ENCODE data around the gene PLEKHM2. TPM values are rescaled to one million over a fixed set of nuclear protein-coding genes. Genes with fewer than 3 reads are reported as not detected.

Gene PLEKHM2
- total RNA-seq, 1 experiment from 2014 or later, result 41.8 TPM

DNA sequence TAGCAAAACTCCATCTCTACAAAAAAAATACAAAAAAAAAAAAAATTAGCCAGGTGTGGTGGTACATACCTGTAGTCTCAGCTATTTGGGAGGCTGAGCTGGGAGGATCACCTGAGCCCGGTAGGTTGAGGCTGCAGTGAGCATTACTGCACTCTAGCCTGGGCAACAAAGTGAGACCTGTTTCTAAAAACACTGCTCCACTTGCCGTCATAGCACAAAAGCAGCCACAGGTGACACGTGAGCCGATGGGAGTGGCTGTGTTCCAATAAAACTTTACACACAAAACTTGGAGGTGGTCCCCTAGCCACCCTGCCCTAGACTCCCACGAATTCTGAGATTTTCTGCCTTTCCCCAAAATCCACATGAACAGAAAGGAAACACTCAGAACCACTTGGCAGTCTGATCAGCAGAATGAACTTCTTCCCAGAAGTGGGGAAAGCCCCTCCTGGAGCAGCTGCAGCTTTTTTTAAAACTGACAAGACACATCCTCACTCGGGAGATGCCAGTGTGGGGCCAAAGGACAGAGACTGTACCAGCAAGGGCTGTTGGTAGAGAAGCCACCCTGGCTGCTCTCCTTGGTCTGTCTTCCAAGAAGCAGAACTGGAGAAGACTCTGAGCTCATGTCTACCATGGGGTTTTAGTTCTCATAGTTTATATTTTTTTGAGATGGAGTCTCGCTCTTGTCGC, 23.3 kb downstream of the PLEKHM2 start:
- H3K79me2 ChIP-seq (ENCODE audit: low read length), result peaks cover 82% of the 10 kb centered on the region
- no peaks in the 10 kb centered on the region for H3K27me3 ChIP-seq (ENCODE audit: low read length)

GRCh38 chr1:15708486-15709137, 24.5 kb downstream of the PLEKHM2 start:
- Histone ChIP-seq H3K9me3 (ENCODE audit: low read length) (no peaks in the 10 kb centered on the region), H3K79me2 (ENCODE audit: low read length) (peaks cover 81% of the 10 kb centered on the region), H3K27ac (ENCODE audit: low read length) (no peak overlapping the region), H3K4me3 (ENCODE audit: low read length) (no peak overlapping the region), H3K9ac (ENCODE audit: low read length) (no peak overlapping the region), H3K27me3 (ENCODE audit: low read length) (no peaks in the 10 kb centered on the region), H2AFZ (ENCODE audit: low read length) (no peak overlapping the region), H3K4me2 (ENCODE audit: low read depth, low read length, poor library complexity, severe bottlenecking) (no peak overlapping the region), H4K20me1 (ENCODE audit: insufficient read depth, low read depth, low read length) (peaks cover 7% of the 10 kb centered on the region; the same call in 1 of the 2 replicates), H3K4me1 (ENCODE audit: low read length) (no peaks in the 10 kb centered on the region), H3K9me2 (replicated peaks; ENCODE audit: insufficient read depth, low read length) (no peaks in the 10 kb centered on the region), H3K36me3 (ENCODE audit: insufficient read depth, low read length) (no peaks in the 10 kb centered on the region)
- no peak for DNase-seq

More for the DNA sequence above, 23.3 kb downstream of the PLEKHM2 start:
- no peak for DNase-seq
- Histone ChIP-seq H3K9me2 (replicated peaks; ENCODE audit: insufficient read depth, low read length) (no peaks in the 10 kb centered on the region), H3K9me3 (ENCODE audit: low read length) (no peaks in the 10 kb centered on the region), H3K4me1 (ENCODE audit: low read length) (no peaks in the 10 kb centered on the region), H3K36me3 (ENCODE audit: insufficient read depth, low read length) (no peaks in the 10 kb centered on the region), H3K9ac (ENCODE audit: low read length) (no peak overlapping the region), H3K27ac (ENCODE audit: low read length) (no peak overlapping the region), H3K4me3 (ENCODE audit: low read length) (no peak overlapping the region), H3K4me2 (ENCODE audit: low read depth, low read length, poor library complexity, severe bottlenecking) (no peak overlapping the region), H4K20me1 (ENCODE audit: insufficient read depth, low read depth, low read length) (peaks cover 12% of the 10 kb centered on the region; the same call in 1 of the 2 replicates), H2AFZ (ENCODE audit: low read length) (no peak overlapping the region)

GRCh38 chr1:15709226-15709625, 25.1 kb downstream of the PLEKHM2 start:
- Histone ChIP-seq H3K36me3 (ENCODE audit: insufficient read depth, low read length) (no peaks in the 10 kb centered on the region), H3K9ac (ENCODE audit: low read length) (no peak overlapping the region), H3K27ac (ENCODE audit: low read length) (no peak overlapping the region), H3K4me3 (ENCODE audit: low read length) (no peak overlapping the region), H4K20me1 (ENCODE audit: insufficient read depth, low read depth, low read length) (0 out of 2 replicates have a peak, but pooled peaks cover 4% of the 10 kb centered on the region), H3K27me3 (ENCODE audit: low read length) (no peaks in the 10 kb centered on the region), H3K9me3 (ENCODE audit: low read length) (no peaks in the 10 kb centered on the region), H3K9me2 (replicated peaks; ENCODE audit: insufficient read depth, low read length) (no peaks in the 10 kb centered on the region), H3K4me2 (ENCODE audit: low read depth, low read length, poor library complexity, severe bottlenecking) (no peak overlapping the region), H3K4me1 (ENCODE audit: low read length) (no peaks in the 10 kb centered on the region), H2AFZ (ENCODE audit: low read length) (no peak overlapping the region), H3K79me2 (ENCODE audit: low read length) (peaks cover 78% of the 10 kb centered on the region)
- no peak for DNase-seq

DNA sequence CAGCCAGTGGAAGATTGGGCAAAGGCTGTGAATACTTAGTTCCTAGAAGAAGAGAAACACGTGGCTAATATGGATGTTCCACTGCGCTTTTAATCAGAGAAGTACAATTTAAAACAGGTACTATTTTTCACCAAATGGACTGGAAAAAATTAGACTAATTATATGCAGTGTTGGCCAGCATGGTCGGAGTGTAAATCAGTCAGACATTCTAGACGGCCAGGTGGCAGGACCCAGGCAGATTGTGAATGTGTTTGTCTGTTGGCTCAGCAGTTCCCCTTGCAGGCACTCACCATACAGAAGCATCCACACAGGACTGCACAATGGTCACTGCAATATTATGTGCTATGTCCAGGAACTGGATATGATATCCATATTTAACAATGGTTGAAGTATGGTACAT, 28.0 kb downstream of the PLEKHM2 start:
- no peaks in the 10 kb centered on the region for H3K4me1 ChIP-seq (ENCODE audit: low read length)
- H3K4me2 ChIP-seq (ENCODE audit: low read depth, low read length, poor library complexity, severe bottlenecking), result no peak overlapping the region
- no peak overlapping the region for H3K27ac ChIP-seq (ENCODE audit: low read length)
- no peak for DNase-seq
- H3K9me3 ChIP-seq (ENCODE audit: low read length), result no peaks in the 10 kb centered on the region
- H3K9me2 ChIP-seq (replicated peaks; ENCODE audit: insufficient read depth, low read length), result no peaks in the 10 kb centered on the region
- H3K79me2 ChIP-seq (ENCODE audit: low read length), result peaks cover 66% of the 10 kb centered on the region
- H3K27me3 ChIP-seq (ENCODE audit: low read length), result no peaks in the 10 kb centered on the region
- no peak overlapping the region for H3K9ac ChIP-seq (ENCODE audit: low read length)
- no peaks in the 10 kb centered on the region; the same call in 1 of the 2 replicates for H3K36me3 ChIP-seq (ENCODE audit: insufficient read depth, low read length)
- H4K20me1 ChIP-seq (ENCODE audit: insufficient read depth, low read depth, low read length), result peaks cover 6% of the 10 kb centered on the region; the same call in 1 of the 2 replicates
- no peak overlapping the region for H3K4me3 ChIP-seq (ENCODE audit: low read length)
- no peak overlapping the region for H2AFZ ChIP-seq (ENCODE audit: low read length)

DNA sequence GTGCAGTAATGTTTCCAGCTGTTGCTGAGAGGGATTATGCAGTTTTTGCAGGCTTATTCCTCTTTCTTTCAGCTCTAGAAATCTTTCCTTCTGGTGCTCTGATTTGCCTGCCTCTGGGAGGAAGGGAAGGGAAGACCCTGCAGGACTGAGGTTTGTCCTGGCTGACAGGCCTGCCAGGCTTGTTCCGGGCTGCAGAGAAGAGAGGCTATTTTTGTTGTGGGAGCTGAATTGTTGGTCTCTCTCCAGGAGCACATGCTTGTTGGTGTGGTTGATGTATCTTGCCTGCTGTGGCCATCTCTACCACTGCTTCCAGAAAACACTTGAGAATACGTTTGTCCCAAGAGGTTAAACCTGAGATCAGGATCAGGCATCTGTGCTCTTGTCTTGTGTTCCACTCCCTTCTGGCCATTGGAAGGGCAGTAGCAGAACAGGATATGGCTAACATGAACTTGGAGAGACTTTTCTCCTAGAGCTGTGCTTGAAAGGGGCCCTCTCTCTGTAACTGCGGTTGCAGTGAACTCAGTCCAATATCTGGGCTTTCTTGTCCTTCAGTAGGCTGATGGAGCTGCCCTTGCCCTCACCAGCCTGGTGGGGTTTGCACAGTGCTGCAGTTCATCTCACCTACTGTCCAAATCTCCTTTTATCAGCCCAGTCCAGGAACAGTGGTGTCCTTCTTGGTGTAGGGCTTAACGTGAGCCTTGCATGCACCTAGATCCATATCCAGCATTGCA, 30.5 kb downstream of the PLEKHM2 start:
- H3K9me2 ChIP-seq (replicated peaks; ENCODE audit: insufficient read depth, low read length), result no peaks in the 10 kb centered on the region
- no peak overlapping the region for H3K27ac ChIP-seq (ENCODE audit: low read length)
- H3K27me3 ChIP-seq (ENCODE audit: low read length), result no peaks in the 10 kb centered on the region
- H3K9ac ChIP-seq (ENCODE audit: low read length), result no peak overlapping the region
- no peak overlapping the region for H3K4me2 ChIP-seq (ENCODE audit: low read depth, low read length, poor library complexity, severe bottlenecking)
- no peak overlapping the region for H3K4me3 ChIP-seq (ENCODE audit: low read length)
- H4K20me1 ChIP-seq (ENCODE audit: insufficient read depth, low read depth, low read length), result peaks cover 6% of the 10 kb centered on the region; the same call in 1 of the 2 replicates
- no peaks in the 10 kb centered on the region for H3K9me3 ChIP-seq (ENCODE audit: low read length)
- H3K4me1 ChIP-seq (ENCODE audit: low read length), result no peaks in the 10 kb centered on the region
- H3K79me2 ChIP-seq (ENCODE audit: low read length), result peaks cover 45% of the 10 kb centered on the region
- H2AFZ ChIP-seq (ENCODE audit: low read length), result no peak overlapping the region
- no peaks in the 10 kb centered on the region; the same call in 1 of the 2 replicates for H3K36me3 ChIP-seq (ENCODE audit: insufficient read depth, low read length)
- DNase-seq, result no peak

DNA sequence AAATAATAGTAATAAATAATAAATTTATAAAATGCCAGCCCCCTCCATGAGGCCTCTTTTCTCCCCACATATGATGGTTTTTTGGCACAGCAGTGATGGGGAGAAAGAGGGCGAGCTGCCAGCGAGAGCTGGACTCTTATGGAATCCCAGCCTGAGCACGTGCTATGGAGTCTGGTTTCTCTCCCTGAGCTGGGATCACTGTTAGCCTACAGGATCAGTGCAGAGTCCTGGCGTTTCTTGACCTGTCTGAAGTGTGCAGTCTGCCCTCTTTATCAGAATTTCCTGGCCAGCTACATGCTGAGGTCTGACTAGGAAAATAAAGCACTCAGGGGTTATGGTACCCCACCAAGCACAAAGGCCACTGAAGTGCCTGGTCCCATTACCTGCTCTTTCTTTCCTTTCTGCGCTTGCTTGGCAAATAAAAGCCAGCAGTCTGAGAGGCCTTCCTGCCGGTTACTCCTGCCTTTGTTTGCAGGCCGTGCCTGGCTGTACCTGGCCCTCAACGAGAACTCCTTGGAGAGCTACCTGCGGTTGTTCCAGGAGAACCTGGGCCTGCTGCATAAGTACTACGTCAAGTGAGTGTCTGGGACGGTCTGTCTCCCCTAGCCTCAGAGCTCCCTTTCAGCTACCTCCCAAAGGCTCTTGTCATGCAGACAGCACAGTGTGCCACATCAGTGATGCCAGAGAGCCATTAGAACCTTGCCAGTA, 33.5 kb downstream of the PLEKHM2 start:
- no peaks in the 10 kb centered on the region for H3K27me3 ChIP-seq (ENCODE audit: low read length)
- H3K27ac ChIP-seq (ENCODE audit: low read length), result no peak overlapping the region
- peaks cover 22% of the 10 kb centered on the region for H3K79me2 ChIP-seq (ENCODE audit: low read length)
- H3K36me3 ChIP-seq (ENCODE audit: insufficient read depth, low read length), result no peaks in the 10 kb centered on the region; the same call in 1 of the 2 replicates
- H3K9ac ChIP-seq (ENCODE audit: low read length), result no peak overlapping the region
- no peak overlapping the region for H3K4me3 ChIP-seq (ENCODE audit: low read length)
- H3K4me1 ChIP-seq (ENCODE audit: low read length), result no peaks in the 10 kb centered on the region
- H3K9me2 ChIP-seq (replicated peaks; ENCODE audit: insufficient read depth, low read length), result no peaks in the 10 kb centered on the region
- no peak overlapping the region for H3K4me2 ChIP-seq (ENCODE audit: low read depth, low read length, poor library complexity, severe bottlenecking)
- H3K9me3 ChIP-seq (ENCODE audit: low read length), result no peaks in the 10 kb centered on the region
- no peak for DNase-seq
- peaks cover 6% of the 10 kb centered on the region; the same call in 1 of the 2 replicates for H4K20me1 ChIP-seq (ENCODE audit: insufficient read depth, low read depth, low read length)
- H2AFZ ChIP-seq (ENCODE audit: low read length), result no peak overlapping the region

DNA sequence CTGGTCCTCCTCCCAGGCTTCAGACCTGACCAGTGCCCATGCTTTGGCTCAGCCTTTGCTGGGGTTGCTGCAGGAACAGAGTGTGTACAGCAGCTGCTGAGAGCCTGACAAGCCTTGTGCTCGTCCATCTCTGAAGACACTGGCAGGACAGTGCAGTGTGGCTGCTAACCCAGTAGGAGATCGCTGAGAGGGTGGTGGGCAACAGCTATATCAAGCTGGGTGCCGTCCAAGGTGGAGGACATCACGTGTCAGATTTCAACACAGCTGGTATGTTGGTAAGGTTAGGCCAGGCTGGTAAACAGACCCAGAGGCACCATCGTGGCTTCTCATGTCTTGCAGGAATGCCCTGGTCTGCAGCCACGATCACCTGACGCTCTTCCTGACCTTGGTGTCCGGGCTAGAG, 34.1 kb downstream of the PLEKHM2 start:
- Histone ChIP-seq H3K27me3 (ENCODE audit: low read length) (no peaks in the 10 kb centered on the region), H3K4me1 (ENCODE audit: low read length) (no peaks in the 10 kb centered on the region), H3K9me2 (replicated peaks; ENCODE audit: insufficient read depth, low read length) (no peaks in the 10 kb centered on the region), H4K20me1 (ENCODE audit: insufficient read depth, low read depth, low read length) (peaks cover 6% of the 10 kb centered on the region; the same call in 1 of the 2 replicates), H3K9me3 (ENCODE audit: low read length) (no peaks in the 10 kb centered on the region), H3K4me2 (ENCODE audit: low read depth, low read length, poor library complexity, severe bottlenecking) (no peak overlapping the region), H3K79me2 (ENCODE audit: low read length) (peaks cover 18% of the 10 kb centered on the region), H3K27ac (ENCODE audit: low read length) (no peak overlapping the region), H3K4me3 (ENCODE audit: low read length) (no peak overlapping the region), H2AFZ (ENCODE audit: low read length) (no peak overlapping the region), H3K36me3 (ENCODE audit: insufficient read depth, low read length) (no peaks in the 10 kb centered on the region; the same call in 1 of the 2 replicates), H3K9ac (ENCODE audit: low read length) (no peak overlapping the region)
- no peak for DNase-seq

All from Karpas-422 (cell line).